ENCODE data around the gene MST1R. TPM values are rescaled to one million over a fixed set of nuclear protein-coding genes. Genes with fewer than 3 reads are reported as not detected.

Gene MST1R
- total and polyA plus RNA-seq, 2 of the 4 experiments (the other 2 are of a cell fraction): under 0.01 to 0.14 TPM

DNA sequence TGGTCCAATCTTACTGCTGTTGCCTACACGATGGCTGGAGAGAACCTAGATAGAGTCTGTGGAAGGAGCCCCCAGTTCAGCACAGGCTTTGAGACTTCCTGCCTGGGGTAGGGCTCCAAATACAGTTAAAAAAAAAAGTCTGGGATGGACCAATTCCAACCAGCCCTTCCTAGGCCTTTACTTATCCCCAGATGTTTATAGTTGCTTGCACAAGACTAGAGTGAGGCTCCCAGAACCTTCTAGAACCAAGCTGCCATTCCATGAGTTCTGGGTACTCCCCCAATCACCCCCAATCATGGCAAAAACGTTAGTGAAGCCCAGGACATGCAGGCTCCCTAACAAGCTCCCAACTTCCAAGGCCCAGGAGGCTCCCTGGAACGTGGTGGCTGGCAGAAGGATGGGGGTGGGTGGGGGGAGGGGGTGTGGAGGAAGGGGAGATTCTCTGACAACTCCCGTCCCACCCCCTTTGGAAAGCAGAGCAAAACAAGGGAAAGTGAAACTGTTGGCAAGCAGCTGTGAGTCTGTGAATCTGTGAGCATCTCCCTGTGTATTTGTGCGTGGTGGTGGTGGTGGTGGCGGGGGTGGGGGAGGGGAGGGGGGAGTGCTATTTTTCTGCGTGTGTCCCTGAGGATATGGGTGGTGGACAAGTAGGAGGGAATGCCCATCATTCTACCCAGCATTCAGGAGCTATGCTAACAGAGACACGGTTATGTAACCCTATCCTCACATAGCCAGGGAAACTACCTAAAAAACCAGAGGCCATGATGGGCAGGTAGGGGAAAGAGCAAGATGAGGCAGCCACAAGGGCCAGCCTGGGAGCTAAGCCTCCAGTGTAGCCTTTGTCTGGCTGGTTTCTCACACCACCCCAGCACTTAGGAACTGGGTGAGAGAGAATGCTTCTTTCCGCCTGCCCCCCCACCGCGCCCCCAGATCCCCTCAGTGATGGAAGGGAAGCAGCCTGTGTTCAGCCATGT lies 2.0 kb downstream of the MST1R start (continued):
- TF ChIP-seq MXI1 (IDR thresholded peaks at IDR 0.05; ENCODE audit: borderline replicate concordance, low read depth, low read length): no peak
- TF ChIP-seq, protein P1, sequence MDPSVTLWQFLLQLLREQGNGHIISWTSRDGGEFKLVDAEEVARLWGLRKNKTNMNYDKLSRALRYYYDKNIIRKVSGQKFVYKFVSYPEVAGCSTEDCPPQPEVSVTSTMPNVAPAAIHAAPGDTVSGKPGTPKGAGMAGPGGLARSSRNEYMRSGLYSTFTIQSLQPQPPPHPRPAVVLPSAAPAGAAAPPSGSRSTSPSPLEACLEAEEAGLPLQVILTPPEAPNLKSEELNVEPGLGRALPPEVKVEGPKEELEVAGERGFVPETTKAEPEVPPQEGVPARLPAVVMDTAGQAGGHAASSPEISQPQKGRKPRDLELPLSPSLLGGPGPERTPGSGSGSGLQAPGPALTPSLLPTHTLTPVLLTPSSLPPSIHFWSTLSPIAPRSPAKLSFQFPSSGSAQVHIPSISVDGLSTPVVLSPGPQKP (IDR thresholded peaks at IDR 0.05; ENCODE audit: borderline replicate concordance, low read depth, low read length): no peak
